ENCODE data around the gene TMEM181. TPM values are rescaled to one million over a fixed set of nuclear protein-coding genes. Genes with fewer than 3 reads are reported as not detected.
A peak's percentile ranks its signal among the peaks of the same experiment; 100 is the strongest.

Gene TMEM181
- total RNA-seq, 1 experiment from 2014 or later: 38.0 TPM

DNA sequence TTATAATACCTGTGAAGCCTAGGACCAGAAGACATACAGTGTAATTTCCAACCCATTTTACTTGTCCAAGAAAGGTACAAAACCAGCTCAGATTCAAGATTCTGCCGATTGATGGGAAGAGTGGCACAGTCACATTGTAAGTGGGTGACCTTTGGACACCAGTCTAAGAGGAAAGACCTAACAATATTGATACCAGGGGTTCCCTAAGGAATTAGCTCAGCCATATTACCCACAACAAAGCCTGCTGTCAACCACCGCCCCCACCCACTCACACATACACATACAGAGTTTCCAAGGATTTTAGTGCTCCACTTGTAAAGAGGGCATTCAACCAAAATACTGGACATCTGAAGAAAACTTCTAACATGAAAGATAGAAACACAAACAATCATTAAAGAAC is 27.9 kb upstream of the TMEM181 start:
- Histone ChIP-seq H3K36me3 (ENCODE audit: control insufficient read depth, insufficient read depth, low read length) (no peaks in the 10 kb centered on the region), H3K4me1 (ENCODE audit: control insufficient read depth, insufficient read depth, low read length) (no peaks in the 10 kb centered on the region), H3K9me3 (ENCODE audit: control insufficient read depth, insufficient read depth, low read depth, low read length) (no peaks in the 10 kb centered on the region), H3K27ac (ENCODE audit: low read length) (no peak overlapping the region), H3K27me3 (ENCODE audit: control insufficient read depth, insufficient read depth, low read length) (peaks cover 6% of the 10 kb centered on the region), H3K4me3 (ENCODE audit: low read depth in 2 of 2, low read length in 2 of 2) (no peak overlapping the region)
- intact Hi-C loops (cut with micrococcal nuclease; ENCODE audit: unreplicated experiment) (no loop called here), in situ Hi-C loops (cut with HindIII; ENCODE audit: low pct_unique_long_range_greater_than_20kb, low sequenced_read_pairs) (no loop called here)
- no peak for ATAC-seq
- BruUV-seq (replicated peaks): no TSS peak
- TF ChIP-seq, protein P1, sequence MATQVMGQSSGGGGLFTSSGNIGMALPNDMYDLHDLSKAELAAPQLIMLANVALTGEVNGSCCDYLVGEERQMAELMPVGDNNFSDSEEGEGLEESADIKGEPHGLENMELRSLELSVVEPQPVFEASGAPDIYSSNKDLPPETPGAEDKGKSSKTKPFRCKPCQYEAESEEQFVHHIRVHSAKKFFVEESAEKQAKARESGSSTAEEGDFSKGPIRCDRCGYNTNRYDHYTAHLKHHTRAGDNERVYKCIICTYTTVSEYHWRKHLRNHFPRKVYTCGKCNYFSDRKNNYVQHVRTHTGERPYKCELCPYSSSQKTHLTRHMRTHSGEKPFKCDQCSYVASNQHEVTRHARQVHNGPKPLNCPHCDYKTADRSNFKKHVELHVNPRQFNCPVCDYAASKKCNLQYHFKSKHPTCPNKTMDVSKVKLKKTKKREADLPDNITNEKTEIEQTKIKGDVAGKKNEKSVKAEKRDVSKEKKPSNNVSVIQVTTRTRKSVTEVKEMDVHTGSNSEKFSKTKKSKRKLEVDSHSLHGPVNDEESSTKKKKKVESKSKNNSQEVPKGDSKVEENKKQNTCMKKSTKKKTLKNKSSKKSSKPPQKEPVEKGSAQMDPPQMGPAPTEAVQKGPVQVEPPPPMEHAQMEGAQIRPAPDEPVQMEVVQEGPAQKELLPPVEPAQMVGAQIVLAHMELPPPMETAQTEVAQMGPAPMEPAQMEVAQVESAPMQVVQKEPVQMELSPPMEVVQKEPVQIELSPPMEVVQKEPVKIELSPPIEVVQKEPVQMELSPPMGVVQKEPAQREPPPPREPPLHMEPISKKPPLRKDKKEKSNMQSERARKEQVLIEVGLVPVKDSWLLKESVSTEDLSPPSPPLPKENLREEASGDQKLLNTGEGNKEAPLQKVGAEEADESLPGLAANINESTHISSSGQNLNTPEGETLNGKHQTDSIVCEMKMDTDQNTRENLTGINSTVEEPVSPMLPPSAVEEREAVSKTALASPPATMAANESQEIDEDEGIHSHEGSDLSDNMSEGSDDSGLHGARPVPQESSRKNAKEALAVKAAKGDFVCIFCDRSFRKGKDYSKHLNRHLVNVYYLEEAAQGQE (IDR thresholded peaks at IDR 0.05; ENCODE audit: insufficient read depth in 1 of 2, low read depth in 2 of 2, low read length in 1 of 2): no peak
- no peak for TF ChIP-seq POLR2AphosphoS5 (IDR thresholded peaks at IDR 0.05; ENCODE audit: low read depth, low read length)
- no peak for TF ChIP-seq SIN3A (IDR thresholded peaks at IDR 0.05; ENCODE audit: borderline replicate concordance, insufficient read depth, low read depth, low read length)
- TF ChIP-seq TCF7L2 (IDR thresholded peaks at IDR 0.05; ENCODE audit: low read depth, low read length): no peak
- TF ChIP-seq, protein P2, sequence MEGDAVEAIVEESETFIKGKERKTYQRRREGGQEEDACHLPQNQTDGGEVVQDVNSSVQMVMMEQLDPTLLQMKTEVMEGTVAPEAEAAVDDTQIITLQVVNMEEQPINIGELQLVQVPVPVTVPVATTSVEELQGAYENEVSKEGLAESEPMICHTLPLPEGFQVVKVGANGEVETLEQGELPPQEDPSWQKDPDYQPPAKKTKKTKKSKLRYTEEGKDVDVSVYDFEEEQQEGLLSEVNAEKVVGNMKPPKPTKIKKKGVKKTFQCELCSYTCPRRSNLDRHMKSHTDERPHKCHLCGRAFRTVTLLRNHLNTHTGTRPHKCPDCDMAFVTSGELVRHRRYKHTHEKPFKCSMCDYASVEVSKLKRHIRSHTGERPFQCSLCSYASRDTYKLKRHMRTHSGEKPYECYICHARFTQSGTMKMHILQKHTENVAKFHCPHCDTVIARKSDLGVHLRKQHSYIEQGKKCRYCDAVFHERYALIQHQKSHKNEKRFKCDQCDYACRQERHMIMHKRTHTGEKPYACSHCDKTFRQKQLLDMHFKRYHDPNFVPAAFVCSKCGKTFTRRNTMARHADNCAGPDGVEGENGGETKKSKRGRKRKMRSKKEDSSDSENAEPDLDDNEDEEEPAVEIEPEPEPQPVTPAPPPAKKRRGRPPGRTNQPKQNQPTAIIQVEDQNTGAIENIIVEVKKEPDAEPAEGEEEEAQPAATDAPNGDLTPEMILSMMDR (IDR thresholded peaks at IDR 0.05): no peak
- ChIA-PET CTCF (no interaction called here), POLR2A (interaction anchor here (0.7 kb wide), 1 partner anchor 30 kb away, joined by 6 read pairs; no protein-coding TSS in a partner anchor)
- DNase-seq (ENCODE audit: low read depth, low spot score): no peak

DNA sequence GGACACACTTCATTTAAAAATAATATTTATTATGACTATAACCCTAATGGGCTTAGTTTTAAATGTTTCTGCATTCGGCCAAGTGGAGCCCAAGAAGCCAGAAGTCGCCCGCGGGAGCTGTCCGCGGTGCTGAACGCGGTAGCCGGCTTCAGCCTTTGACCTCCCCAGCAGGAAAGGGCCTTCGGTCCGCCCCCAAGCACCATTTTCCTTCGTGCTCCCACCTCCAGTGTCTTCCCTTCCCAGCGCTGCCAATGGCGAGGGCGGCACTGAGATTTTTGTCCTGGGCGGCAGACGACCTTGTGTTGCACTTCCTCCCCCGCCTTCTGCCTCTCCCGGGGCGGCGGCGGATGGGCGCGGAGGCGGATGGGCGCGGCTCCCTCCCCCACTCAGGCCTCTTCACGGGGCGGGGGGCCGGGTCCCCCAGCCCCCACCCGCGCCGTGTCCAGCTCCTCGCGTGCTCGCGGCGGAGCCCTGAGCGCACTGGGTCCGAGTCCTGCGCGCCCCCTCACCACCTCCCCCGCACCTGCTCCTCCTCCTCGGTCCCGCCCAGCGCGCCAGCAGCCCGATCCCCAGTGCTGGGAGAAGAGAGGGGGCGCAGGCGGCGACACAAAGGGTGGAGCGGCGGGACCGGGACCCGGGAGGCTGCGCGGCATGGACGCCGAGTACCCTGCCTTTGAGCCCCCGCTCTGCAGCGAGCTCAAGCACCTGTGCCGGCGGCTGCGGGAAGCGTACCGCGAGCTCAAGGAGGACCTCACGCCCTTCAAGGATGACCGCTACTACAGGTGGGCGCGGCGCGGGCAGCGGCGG is 23.6 kb upstream of the TMEM181 start:
- H3K27ac ChIP-seq (ENCODE audit: low read length): no peak overlapping the region
- no TSS peak for BruUV-seq (replicated peaks)
- no peaks in the 10 kb centered on the region for H3K4me1 ChIP-seq (ENCODE audit: control insufficient read depth, insufficient read depth, low read length)
- DNase-seq (ENCODE audit: low read depth, low spot score) (no peak), ATAC-seq (peak; percentile 68)
- in situ Hi-C loops (cut with HindIII; ENCODE audit: low pct_unique_long_range_greater_than_20kb, low sequenced_read_pairs): no loop called here
- H3K9me3 ChIP-seq (ENCODE audit: control insufficient read depth, insufficient read depth, low read depth, low read length): no peaks in the 10 kb centered on the region
- CTCF ChIA-PET: no interaction called here
- intact Hi-C loops (cut with micrococcal nuclease; ENCODE audit: unreplicated experiment): no loop called here
- POLR2A ChIA-PET: no interaction called here
- TF ChIP-seq SIN3A (IDR thresholded peaks at IDR 0.05; ENCODE audit: borderline replicate concordance, insufficient read depth, low read depth, low read length): 0 out of 2 replicates have a peak, but pooled peaks have one; percentile 40
- TF ChIP-seq, protein P1 (IDR thresholded peaks at IDR 0.05; ENCODE audit: insufficient read depth in 1 of 2, low read depth in 2 of 2, low read length in 1 of 2): peak; percentile 98 to 99
- TF ChIP-seq, protein P2 (IDR thresholded peaks at IDR 0.05): no peak
- H3K27me3 ChIP-seq (ENCODE audit: control insufficient read depth, insufficient read depth, low read length): peaks cover 11% of the 10 kb centered on the region
- H3K4me3 ChIP-seq (ENCODE audit: low read depth in 2 of 2, low read length in 2 of 2): peak overlapping the region; percentile 56 to 62
- H3K36me3 ChIP-seq (ENCODE audit: control insufficient read depth, insufficient read depth, low read length): no peaks in the 10 kb centered on the region

Measured in Panc1 (cell line).